IPS-NIHi11 (cell line): ENCODE results near the gene MED13L.
"Not testable (repeated sequence)": the region's sequence is repeated elsewhere in the genome, so short reads cannot be mapped to it uniquely, and the experiment has no call there.

Source experiments
- DNase-seq: peaks from one replicate; pipeline ENCODE4 v3.0.0; 2012; ENCODE audit warnings: mixed read lengths, low spot score

MED13L gene

DNA sequence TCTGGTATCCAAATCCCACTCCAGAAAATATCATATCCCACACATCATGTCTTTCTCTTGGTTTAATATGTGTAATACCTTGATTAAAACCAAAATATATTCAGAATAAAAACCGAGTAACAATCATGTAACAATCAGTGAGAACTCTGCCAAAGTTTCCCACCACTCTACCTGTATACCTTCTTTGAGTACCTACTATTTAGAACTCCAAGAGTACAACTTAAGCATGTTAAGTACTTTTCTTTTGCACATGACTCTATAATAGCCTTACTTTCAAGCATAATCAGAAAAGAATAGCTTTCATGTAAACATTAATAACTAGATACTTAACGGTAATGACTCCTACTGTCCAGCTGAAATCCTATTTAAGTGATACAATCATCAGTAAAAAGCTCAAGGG lies 223.2 kb downstream of the MED13L start:
- no peak for DNase-seq

DNA sequence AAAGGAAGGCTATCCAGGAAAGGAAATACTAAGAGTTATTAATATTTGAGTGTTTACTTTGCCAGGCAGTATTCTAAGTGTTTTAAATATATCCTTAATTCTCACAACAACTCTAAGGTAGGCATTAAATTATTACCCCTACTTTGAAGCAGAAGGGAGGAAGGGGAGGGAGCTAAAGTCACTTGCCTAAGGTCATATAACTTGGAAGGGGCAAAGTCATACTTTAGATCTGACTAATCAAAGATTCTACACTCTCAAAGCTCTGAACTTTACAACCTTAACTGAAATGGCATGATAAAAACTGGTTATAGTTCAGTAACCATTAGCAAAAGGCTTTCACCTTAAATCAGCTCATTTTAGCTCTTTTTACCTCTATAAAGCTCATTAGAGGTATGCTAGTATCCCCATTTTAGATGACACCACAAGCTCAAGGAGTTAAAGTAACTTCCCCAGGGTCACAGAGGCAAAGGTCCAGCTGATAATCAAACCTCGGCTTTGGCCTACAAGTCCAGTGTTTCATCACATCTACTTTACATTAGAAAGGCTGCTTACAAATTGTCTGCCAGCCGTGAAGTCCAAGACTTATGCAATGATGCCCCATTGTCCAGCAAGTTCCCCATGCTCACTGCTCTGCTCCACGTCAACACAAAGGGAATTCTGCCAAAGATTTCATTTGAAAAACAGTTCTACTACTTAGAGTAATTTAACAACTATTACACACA lies 223.9 kb downstream of the MED13L start:
- DNase-seq, result no peak

DNA sequence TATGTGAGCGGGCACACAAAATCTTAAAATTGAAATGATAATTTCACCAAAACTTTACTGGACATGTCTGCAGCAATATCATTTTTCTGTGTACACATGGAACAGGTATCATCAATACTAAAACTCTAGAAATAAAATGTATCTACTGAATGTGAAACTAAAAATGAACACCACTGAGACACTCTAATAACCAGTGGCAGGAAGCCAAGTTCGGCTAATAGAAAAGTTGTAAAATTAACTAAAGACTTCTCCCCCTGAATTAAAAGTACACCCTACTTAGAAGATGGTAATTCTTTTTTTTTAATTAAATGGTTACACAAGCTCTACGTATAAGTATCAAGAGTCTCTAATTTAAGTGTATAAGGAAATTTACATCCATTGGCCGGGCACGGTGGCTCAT lies 227.2 kb downstream of the MED13L start:
- DNase-seq, result no peak

DNA sequence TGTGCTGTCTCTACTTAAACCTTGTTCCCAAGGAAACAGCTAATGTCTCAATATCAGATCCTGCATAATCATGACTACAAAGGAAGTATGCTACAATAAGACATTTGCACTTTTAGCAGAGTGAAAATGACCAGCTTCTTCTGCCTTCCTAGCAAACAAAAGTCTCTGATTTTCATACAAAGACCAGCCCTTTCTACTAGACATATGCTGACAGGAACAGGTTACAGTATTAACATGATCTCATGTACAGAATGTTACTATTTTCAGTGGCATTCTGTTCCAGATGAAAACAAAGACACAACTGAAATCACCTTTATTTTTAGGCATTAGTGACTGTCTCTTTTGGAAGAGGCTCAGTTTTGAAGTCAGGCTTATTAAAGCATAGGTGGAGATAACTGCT lies 228.6 kb downstream of the MED13L start:
- DNase-seq, result no peak

DNA sequence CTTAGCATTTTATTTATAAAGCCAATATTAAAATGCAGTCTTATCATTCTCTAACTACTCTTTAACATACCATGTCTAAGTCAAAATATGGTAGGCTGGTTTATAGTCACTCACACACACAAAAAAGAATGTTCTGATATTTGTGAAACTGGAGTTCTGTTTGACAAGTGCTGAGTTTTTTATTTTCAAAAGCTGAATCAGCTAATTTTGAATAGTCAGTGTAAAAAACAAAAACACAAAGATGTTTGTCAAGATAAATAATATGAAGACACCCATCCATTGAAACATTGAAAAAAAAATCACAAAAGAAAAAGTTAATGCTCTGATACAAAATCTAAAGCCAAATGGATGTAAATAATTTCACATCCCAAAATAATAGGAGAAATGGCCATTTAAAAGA lies 231.5 kb downstream of the MED13L start:
- DNase-seq, result no peak

DNA sequence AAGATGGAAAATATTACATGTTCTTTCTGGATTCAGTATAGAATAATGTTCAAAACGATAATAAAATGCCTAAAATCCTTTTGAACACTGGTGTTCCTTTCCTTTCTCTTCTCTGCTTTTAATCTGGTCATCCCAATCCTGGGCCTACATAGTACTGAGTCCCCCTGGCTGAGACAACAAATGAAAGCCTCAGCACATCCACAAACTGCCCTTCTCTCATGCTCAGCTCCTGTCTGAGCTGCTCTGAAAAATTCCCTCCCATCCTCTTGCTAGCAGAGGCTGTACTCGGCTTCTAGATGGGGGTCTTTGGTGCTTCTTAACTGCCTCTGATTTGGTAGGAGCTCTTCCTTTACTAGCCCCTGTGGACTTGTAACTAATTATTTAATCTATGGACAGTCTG lies 232.3 kb downstream of the MED13L start:
- no peak for DNase-seq

DNA sequence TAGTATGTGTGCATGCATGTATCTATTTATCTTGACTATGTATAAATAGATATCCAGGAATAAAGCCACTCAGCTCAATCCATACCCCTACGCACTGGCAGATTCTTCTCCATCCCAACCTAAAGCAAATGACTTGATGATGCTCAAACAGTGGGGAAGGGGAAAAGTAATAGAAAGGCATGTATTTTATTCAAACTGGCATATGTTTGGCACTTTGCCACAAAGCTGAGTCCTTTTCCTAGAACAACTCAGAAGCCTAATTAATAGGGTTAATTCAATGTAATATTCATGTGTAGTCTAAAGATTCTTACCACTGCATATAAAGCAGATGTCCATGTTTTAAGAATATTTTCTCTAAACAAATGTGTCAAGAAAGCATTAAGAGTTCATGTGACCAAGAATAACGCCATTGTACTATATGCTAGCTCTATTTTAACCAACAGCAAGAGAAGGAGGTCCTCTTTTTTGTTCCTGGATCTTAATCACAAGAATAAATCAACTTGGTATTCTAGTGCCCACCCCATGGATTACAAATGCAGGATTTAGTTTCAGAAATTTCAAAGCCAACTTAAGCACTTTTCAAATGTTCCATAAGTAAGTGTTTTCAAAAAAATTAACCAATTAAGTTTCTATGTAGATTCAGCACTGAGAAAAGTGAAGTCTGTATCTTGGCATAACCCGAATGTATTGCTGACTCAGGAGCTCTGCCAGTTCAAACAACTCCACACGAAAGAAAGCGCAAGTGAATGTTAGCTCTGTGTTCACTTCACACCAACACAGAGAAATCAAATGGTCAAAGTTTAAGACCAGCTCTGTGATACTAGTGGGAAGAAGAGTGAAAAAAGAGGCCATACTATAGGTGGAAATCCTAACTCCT lies 233.6 kb downstream of the MED13L start:
- DNase-seq, result no peak

DNA sequence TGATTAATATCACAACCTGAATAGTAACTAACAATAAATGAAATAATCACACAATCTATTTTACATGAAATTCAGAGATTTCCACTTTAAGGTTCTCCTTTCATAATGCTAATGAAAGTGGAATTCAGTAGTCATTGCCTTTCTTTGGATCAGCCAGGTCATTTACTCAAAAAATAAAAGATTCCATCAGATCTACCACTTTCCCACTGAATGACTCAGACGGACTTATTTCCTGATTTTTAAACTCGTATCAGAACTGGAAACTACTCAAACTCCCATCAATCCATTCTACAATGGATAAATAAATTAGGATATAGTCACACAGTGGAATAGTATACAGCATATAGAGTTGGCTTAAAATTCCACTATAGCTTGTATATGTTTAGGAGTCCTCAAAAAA lies 237.1 kb downstream of the MED13L start:
- DNase-seq, result no peak

DNA sequence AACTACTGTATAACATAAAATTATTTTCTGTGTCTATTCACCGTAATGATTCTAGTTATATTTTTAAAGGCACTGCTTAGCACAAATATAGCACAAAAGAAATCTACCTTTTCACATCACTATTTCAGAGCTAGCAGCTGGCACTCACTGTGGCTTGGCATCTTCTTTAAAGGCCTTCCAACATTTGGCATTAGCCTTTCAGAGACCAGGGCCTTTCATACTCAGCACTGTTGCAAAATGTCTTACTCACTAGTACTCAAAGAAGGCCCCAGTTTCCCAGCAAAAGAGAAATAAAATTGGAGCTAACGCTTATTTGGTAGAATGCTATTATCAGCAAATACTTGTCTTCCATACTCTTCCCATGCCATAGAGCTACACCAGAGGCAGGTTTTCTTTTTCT lies 238.4 kb downstream of the MED13L start:
- DNase-seq, result no peak

DNA sequence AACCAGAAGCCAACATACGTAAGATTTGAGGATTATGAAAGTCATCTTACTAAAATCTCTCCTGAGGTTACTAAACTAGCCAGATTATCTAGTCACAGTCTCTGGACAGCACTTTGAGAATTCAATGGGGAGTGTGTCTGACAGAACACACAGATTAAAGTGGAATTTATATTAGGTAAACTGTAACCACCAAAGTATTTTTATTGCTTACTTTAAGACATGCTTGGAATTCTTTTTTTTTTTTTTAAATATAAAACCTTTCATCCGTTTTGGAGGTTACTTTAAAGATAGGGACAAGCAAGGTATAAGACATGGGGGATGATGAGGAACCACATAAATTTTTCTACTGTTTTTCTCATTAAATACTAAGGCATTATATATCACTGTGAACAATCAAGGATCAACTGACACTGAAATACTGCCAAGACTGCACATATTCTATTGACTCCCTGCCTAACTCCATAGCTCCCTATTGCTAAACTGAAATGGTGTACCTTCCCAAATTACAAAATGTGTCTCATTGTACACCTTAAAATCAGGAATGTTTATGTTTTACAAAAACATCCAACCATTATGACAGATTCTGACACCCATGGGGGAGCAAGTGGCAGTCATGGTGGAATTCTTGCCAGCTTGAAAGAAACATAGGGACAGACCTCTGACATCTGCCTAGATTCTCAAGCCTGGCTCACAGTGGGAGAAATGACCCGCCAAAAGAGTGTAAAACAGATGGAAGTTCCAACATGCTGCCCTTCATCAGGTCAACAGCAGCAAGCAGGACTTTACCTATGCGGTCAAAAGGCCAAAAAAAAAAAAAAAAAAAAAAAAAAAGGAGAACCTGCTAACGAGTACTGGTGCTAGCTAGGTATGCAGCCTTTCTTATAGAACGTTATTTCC lies 239.3 kb downstream of the MED13L start:
- DNase-seq, result no peak

DNA sequence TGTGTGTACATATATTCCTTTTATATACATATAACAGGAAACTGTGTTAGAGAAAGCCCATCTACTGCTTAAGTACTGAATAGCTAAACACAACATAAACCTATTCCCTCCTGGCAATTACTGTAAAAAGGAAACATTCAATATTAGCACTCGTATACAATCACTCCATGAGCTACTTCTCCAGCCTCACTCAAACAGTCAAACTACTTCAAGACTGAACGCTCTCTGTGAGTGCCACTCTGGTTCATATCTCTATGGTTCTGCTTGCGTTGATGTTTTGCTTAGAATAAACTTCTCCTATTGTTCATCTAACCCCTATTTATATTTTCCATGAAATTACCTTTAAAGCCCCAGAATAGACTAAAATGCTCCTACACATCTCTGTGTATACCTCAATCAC lies 243.7 kb downstream of the MED13L start:
- no peak for DNase-seq

DNA sequence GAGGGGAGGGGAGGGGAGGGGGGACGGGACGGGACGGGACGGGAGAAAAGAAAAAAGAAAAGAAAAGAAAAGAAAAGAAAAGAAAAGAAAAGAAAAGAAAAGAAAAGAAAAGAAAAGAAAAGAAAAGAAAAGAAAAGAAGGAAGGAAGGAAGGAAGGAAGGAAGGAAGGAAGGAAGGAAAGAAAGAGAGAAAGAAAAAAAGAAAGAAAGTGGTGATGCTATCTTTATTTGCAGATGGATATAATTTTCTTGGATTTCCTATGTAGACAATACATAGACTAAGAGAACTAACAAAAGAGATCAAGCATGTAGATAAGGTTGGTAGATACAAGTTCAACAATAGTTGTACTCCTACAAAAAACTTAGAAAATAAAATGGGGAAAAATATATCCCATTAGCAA lies 245.9 kb downstream of the MED13L start:
- DNase-seq, result not testable (repeated sequence)

DNA sequence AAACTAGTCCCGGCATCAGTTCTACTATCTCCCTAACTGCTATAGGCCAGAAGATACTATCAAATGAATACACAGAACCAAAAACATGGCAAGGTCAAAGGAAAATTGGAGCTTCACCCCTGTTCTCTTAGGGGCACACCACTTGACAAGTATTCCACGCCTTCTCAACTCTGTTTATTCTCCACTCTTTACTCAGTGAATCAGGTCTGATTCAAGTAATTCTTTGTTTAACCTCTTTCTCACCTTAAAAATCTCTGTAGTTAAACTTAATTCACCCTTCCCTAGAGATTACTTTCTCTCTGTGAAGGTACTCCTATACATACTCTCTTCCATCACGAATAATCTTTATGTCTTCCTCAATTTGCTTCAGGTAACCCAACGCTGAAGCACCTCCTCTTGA lies 248.9 kb downstream of the MED13L start:
- no peak for DNase-seq

DNA sequence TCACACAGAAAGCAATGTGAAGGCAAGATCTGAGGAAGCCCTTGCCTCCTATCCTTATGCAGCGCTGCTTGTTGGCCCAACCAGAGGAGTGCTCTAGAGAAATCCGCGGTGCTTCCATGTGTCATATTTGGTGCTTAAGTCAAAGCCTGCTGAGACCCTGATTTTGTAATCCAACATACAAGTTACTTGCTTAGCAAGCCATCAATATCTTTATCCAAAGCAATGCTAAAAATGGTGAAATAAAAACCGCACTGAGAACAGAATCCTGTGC lies 250.0 kb downstream of the MED13L start:
- DNase-seq, result no peak

DNA sequence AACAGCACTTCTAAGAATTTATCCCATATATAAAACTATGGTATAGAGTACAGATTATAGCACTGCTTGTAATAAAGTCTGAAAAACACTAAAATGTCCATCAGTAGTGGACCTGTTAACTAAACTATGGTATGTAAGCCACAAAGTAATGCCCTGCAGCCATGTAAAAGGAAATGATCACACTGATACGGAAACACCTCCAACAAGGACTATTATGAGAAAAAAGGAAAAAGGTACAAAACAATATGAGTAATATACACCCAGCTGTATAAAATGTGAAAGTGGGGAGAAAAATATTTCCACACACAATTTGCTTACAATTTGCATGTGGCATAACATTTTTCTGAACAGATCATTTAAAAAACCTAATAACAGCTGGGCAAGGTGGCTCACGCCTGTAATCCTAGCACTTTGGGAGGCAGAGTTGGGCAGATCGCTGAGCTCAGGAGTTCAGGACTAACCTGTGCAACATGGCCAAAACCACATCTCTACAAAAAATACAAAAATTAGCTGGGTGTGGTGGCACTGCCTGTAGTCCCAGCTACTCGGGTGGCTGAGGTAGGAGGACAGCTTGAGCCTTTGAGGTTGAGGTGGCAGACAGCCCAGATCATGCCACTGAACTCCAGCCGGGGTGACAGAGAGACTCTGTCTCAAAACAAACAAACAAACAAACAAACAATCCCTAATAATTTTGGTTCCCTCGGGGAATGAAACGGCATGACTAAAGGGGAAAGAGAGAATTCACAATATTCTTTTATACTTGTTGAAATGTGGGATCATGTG lies 250.5 kb downstream of the MED13L start:
- no peak for DNase-seq

DNA sequence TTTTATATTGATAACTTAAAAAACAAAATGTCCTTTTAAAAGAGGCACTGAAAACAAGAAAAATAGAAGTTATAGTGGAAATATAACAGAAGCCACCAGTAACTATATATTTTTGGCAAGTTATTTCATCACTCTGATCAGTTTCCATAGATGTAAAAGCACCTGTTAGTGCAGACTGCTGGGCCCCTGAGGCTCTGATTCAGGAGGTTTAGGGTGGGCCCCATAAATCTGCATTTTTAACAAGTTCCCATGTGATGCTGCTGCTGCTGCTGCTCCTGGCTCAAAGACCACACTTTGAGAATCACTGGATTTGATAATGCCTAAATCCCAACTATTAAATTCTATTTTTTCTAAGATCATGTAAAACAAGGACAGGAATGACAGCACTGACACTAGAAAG lies 251.1 kb downstream of the MED13L start:
- DNase-seq, result no peak

DNA sequence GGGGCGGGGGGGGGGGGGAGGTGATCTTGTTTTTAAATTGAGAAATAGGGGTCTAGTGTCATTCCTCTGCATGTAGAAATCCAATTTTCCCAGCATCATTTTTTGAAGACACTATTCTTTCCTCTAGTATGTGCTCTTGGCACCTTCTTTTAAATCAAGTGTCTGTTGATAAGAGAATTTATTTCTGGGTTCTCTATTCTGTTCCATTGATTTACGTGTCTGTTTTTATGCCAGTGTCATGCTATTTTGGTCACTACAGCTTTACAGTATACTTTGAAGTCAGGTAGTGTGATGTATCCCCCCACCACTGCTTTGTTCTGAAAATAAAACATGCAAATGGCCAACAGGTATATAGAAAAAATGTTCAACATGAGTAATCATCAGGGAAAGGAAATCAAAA lies 252.7 kb downstream of the MED13L start:
- no peak for DNase-seq

DNA sequence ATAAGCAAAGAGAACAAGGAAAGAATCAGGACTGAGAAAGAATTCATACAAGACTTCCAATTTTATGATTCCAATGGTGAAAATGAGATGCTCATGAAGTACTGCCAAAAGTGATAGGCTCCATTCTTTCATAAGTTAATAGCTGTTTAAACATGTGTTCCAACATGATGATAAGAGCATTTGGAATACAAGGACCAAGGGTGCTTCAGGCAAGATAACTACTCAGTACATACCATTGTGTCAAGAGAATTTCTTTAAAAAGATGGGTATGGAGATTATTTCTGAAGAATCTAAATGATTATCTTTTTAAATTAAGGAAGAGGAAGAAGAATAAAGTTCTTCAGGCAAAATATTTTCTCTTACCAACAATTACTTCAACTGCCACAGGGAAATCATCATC lies 258.1 kb downstream of the MED13L start:
- no peak for DNase-seq

DNA sequence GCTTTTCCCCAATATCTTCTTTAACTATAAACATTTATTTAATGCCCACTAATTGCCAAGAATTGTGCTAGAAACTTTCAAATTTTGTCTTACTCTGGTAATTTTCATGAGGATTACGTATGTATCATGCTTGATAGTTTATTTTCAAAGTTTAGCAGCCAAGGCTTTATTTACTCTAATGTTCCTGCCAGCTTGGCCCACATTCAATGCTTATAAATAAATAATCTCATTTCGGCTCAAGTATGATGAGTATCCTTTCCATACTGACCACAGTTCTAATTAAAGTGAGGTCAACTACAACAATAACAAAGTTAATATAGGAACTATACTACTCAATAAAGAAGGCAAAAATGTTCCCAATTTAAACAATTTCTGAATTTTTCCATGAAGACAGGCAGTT lies 259.2 kb downstream of the MED13L start:
- DNase-seq, result no peak

DNA sequence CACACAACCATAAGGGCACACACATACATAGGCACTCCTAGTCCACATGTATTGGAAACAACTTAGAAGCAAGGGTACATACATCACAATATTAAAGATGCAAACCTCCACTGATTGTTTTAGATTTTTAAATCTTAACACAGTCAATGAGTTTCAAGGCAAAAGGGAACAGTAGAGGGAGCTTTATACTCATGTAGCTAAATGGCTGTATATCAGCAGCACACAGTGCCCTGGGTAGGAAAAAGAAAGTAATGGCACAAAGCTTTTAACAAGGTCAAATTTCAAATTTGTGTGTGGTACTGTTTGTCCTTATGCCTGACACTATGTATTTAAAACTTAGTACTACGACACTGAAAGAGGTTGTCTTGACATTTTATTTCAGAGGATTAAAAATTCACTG lies 262.0 kb downstream of the MED13L start:
- peak; percentile 20 for DNase-seq

DNA sequence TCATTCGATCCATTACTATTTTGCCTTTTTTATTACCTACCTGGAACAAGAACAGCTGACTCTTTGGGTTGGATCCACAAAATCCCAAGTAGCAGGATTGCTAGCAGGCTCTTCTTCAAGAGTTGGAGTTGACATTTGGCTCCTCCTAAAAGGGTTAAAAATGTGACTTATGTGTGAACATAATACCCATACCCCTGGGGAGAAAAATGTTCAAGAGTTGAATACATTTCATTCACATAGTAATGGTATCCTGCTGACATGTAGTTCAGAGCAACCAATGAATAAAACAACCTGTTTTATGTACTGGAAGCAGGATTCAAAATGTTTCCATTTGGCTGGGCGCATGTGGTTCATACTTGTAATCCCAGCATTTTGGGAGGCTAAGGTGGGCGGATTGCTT lies 264.7 kb downstream of the MED13L start:
- no peak for DNase-seq

DNA sequence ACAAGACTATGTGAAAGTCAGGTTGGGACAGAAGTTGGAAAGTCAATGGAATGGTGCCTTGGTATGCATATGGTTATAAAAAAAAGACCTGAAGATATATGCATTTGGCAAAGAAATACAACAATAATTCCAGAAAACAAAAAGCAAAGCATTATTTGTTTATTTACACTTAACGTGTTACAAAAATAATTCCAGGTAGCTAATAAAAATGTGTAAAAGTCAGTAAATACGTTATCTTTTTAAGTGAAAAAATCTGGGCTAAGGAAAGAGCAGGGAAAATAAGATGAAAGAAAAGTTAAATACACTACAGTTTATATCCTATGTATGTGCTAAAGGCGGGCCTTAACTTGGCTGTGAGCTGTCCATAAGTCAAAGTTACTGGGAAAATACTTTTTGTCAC lies 266.3 kb downstream of the MED13L start:
- DNase-seq, result no peak
